NCI-H2227 (cell line): ENCODE results near the gene ZNF668.
"Not testable (repeated sequence)": the region's sequence is repeated elsewhere in the genome, so short reads cannot be mapped to it uniquely, and the experiment has no call there.

Experiments
- DNase-seq: peaks from one replicate; lab custom pipeline; 2025; ENCODE audit not compliant: unreplicated experiment; lab: John Stamatoyannopoulos, UW

Gene ZNF668

GRCh38 chr16:31016018-31016417 lies 58.0 kb downstream of the ZNF668 start:
- no peak for DNase-seq

GRCh38 chr16:31013292-31013691 lies 60.7 kb downstream of the ZNF668 start:
- DNase-seq = not testable (repeated sequence)

GRCh38 chr16:31011815-31012214 lies 62.2 kb downstream of the ZNF668 start:
- not testable (repeated sequence) for DNase-seq
